Spleen (tissue), 11 donors: ENCODE data around the gene ADCK1. TPM values are rescaled to one million over a fixed set of nuclear protein-coding genes. Genes with fewer than 3 reads are reported as not detected.
"Not testable (repeated sequence)": the region's sequence is repeated elsewhere in the genome, so short reads cannot be mapped to it uniquely, and the experiment has no call there.

ENCODE experiments used
- DNase-seq: peaks from one replicate; pipeline ENCODE4 v3.0.0-alpha.2; 2020
- H3K27ac ChIP-seq, 8 donors: fragments of 200-600 bp; sonication (generic) in 7 of 8; 1 replicate in 4 of 8; 2 replicates in 4 of 8; pipeline versions ENCODE4 v1.5.0 to v1.8.0; 2016 to 2021; ENCODE audit warnings: inconsistent platforms in 4 of 8, mild to moderate bottlenecking in 4 of 8, moderate library complexity in 1 of 8
- H3K27me3 ChIP-seq, 7 donors: fragments of 200-600 bp; sonication (generic) in 6 of 7; replicated peaks in 1 of 7; 1 replicate in 4 of 7; 2 replicates in 3 of 7; pipeline versions ENCODE4 v1.5.0 to v1.8.0; 2016 to 2021; ENCODE audit warnings: inconsistent platforms in 3 of 7, mild to moderate bottlenecking in 1 of 7
- H3K36me3 ChIP-seq, 6 donors: fragments of 200-600 bp; sonication (generic) in 5 of 6; 1 replicate in 4 of 6; 2 replicates in 2 of 6; pipeline versions ENCODE4 v1.5.0 to v1.8.0; 2016 to 2021; ENCODE audit warnings: inconsistent platforms in 2 of 6
- H3K4me1 ChIP-seq, 6 donors: fragments of 200-600 bp; sonication (generic) in 5 of 6; 1 replicate in 3 of 6; 2 replicates in 3 of 6; pipeline versions ENCODE4 v1.5.0 to v1.8.0; 2016 to 2021; ENCODE audit warnings: inconsistent platforms in 3 of 6
- H3K4me3 ChIP-seq, 8 donors: fragments of 200-600 bp; sonication (generic) in 7 of 8; 1 replicate in 4 of 8; 2 replicates in 4 of 8; pipeline versions ENCODE4 v1.5.0 to v1.8.0; 2016 to 2021; ENCODE audit warnings: inconsistent platforms in 4 of 8, mild to moderate bottlenecking in 4 of 8, moderate library complexity in 2 of 8
- H3K9me3 ChIP-seq, 8 donors: fragments of 200-600 bp; sonication (generic) in 7 of 8; 1 replicate in 4 of 8; 2 replicates in 4 of 8; pipeline versions ENCODE4 v1.5.0 to v1.8.0; 2016 to 2021; ENCODE audit warnings: inconsistent platforms in 4 of 8
- POLR2A ChIP-seq, 3 donors: fragments of 450-650 bp; IDR thresholded peaks; one replicate each; pipeline ENCODE4 v1.5.1; 2017; ENCODE audit warnings: antibody characterized with exemption in 3 of 3, mild to moderate bottlenecking in 1 of 3
- POLR2AphosphoS5 ChIP-seq, 3 donors: sonication (generic); formaldehyde crosslinking; IDR thresholded peaks; one replicate each; pipeline ENCODE4 v1.5.1; 2017; ENCODE audit warnings: antibody characterized with exemption in 3 of 3
- WGBS, 5 donors: extraction: QIAGEN DNeasy Blood & Tissue Kit in 3 of 5; methylation state at CpG; one replicate each; pipeline versions ENCODE4 v1.1.5 to v1.1.7; 2013 to 2018; 5-methylcytosine and 5-hydroxymethylcytosine counted together
- intact Hi-C: fragments of 100-400 bp; cut with DNase I; formaldehyde crosslinking; loops from one replicate; pipeline ENCODE4 v1.15.0; 2023; ENCODE audit warnings: low total_unique reads
- polyA plus RNA-seq, 3 donors: library from polyadenylated mRNA; stranded (reverse); fragments of 200-250 nt; gene quantifications; one replicate each; pipeline ENCODE4 v1.2.1, GENCODE V29; 2013
- total RNA-seq, 7 donors: library from RNA; depleted of rRNA in 3 of 7; stranded (reverse); fragments of >200 nt in 3 of 7; fragmentation: NEBNext Ultra II Directional in 4 of 7; extraction: Animal tissue kit (Norgen Biotek cat#: 25700) in 4 of 7; gene quantifications; one replicate each; pipeline versions ENCODE4 v1.1.0 to v1.2.1, GENCODE V29; 2016 to 2021
- TF ChIP-seq, protein P1 (sequence below), 11 experiments: fragments of 200-600 bp in 7 of 11; fragments of 450-650 bp in 4 of 11; sonication (generic) in 4 of 11; IDR thresholded peaks in 8 of 11; conservative IDR thresholded peaks in 3 of 11; 1 replicate in 7 of 11; 2 replicates in 4 of 11; pipeline versions ENCODE4 v1.4.0 to v1.8.0; 2016 to 2021; ENCODE audit warnings: antibody characterized with exemption in 11 of 11, inconsistent platforms in 4 of 11, mild to moderate bottlenecking in 1 of 11
- donor health status: healthy with polysubstance abuse.
- donor health status: DM: no; HTN: no; CAD: no; lungs with moderate emphysema.
- donor health status: DM: no; HTN: no; CAD: no.
- donor health status: Bipolar disorder and iron deficiency.
- donor health status: healthy.
- donor health status: DM: no; HTN: no; CAD: no.
- donor health status: DM: yes; HTN: yes; CAD: no.

Gene ADCK1
- total and polyA plus RNA-seq, 10 donors: 5.0 to 14.0 (median 9.0) TPM

DNA sequence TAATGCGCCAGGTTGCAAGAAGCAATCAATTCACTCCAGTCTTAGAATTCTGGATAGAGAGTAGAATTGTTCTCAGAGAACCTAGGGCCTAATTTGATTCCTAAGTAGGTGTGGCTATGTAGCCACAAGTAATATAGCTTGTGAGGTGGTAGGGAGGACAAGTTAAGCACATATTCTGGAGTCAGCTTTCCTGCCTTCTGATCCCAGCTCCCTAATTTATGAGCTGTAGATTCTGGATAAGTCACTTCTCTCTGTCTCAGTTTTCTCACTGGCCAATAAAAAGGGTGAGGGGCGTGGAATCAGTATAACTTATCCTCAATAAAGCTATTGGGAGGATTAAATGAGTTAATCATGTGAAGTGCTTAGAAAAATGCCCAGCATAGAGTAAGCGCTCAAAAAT, 35.9 kb upstream of the ADCK1 start:
- Histone ChIP-seq H3K36me3 (no peaks in the 10 kb centered on the region), H3K4me1 (peaks cover 11 to 30% (median 23%) of the 10 kb centered on the region in 6 donors), H3K27ac (no peak overlapping the region), H3K9me3 (no peaks in the 10 kb centered on the region), H3K4me3 (no peak overlapping the region), H3K27me3 (no peaks in the 10 kb centered on the region)
- 86 to 93% (median 88%) methylated on average over 3 of the region's 3 CpGs for whole genome bisulfite sequencing, 5 donors
- TF ChIP-seq, protein P1, sequence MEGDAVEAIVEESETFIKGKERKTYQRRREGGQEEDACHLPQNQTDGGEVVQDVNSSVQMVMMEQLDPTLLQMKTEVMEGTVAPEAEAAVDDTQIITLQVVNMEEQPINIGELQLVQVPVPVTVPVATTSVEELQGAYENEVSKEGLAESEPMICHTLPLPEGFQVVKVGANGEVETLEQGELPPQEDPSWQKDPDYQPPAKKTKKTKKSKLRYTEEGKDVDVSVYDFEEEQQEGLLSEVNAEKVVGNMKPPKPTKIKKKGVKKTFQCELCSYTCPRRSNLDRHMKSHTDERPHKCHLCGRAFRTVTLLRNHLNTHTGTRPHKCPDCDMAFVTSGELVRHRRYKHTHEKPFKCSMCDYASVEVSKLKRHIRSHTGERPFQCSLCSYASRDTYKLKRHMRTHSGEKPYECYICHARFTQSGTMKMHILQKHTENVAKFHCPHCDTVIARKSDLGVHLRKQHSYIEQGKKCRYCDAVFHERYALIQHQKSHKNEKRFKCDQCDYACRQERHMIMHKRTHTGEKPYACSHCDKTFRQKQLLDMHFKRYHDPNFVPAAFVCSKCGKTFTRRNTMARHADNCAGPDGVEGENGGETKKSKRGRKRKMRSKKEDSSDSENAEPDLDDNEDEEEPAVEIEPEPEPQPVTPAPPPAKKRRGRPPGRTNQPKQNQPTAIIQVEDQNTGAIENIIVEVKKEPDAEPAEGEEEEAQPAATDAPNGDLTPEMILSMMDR (IDR thresholded peaks at IDR 0.05 in 8 of 11, conservative IDR thresholded peaks at IDR 0.05 in 3 of 11): no peak
- TF ChIP-seq POLR2AphosphoS5 (IDR thresholded peaks at IDR 0.05): no peak
- TF ChIP-seq POLR2A (IDR thresholded peaks at IDR 0.05): no peak
- no peak for DNase-seq
- intact Hi-C loops: no loop called here

DNA sequence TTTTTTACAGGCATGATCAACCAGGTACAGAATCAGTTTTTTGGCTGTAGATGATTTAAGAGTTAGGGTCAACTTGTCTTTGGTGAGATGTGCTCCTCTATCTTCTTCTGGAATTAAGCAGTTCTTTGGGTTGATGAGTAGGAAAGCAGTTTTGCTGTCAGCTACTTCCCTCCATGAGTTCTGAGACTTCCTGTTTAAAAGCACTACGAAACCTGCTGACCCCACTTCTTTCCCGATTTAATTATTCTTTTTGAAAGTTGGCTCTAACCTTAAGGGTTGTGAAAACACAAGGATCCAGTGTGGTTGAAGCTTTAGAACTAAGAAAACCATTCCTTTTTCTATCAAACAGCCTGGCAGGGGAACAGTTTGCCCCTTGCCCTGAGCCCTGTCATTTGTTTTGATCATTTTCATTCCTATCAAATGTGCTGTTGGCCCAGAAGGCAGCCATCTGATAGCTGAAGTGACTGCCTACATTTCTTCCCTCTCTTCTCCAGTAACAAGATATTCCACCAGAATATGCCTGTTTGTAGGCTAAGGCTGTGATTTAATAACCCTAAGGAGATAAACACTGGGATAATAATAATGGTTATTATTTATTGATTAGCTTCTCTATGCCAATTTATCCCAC, 31.4 kb upstream of the ADCK1 start:
- intact Hi-C loops, H3K4me1 ChIP-seq: not testable (repeated sequence)
- 7 to 20% (median 12%) methylated on average over 2 of the region's 2 CpGs for WGBS, 5 donors

DNA sequence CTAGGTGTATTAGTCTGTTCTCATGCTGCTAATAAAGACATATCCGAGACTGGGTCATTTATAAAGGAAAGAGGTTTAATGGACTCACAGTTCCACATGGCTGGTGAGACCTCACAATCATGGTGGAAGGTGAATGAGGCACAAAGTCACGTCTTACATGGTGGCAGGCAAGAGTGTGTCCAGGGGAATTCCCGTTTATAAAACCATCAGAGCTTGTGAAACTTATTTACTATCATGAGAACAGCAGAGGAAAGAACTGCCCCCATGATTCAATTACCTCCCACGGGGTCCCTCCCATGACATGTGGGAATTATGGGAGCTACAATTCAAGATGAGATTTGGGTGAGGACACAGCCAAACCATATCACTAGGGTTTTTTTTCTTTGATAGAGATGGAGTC, 25.9 kb upstream of the ADCK1 start:
- H3K27ac ChIP-seq, intact Hi-C loops, H3K4me3 ChIP-seq, DNase-seq, H3K27me3 ChIP-seq, H3K36me3 ChIP-seq, H3K9me3 ChIP-seq, H3K4me1 ChIP-seq: not testable (repeated sequence)
- WGBS, 5 donors: 71 to 91% (median 82%) methylated on average over 4 of the region's 4 CpGs

More for the DNA sequence above, 31.4 kb upstream of the ADCK1 start:
- not testable (repeated sequence) for H3K9me3 ChIP-seq, DNase-seq, H3K36me3 ChIP-seq, H3K4me3 ChIP-seq, H3K27me3 ChIP-seq
- peak overlapping the region in 3 of 8 donors; percentile 11 to 50 (median 46) for H3K27ac ChIP-seq

DNA sequence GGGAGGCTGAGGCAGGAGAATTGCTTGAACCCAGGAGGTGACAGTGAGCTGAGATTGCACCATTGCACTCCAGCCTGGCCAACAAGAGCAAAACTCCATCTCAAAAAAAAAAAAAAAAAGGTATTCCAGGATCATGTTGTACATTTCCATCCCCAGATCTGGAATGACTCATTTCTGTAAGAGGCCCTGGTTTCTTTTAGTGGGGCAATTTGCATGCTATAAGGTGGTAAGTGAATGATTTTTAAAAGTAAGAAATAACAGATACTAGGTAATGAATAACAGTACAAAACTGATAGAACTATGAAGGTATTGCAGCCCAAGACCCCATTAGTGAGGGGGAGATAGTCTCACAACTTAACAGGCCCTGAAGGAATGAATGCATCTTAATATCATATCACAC, 17.7 kb upstream of the ADCK1 start:
- TF ChIP-seq, protein P1 (IDR thresholded peaks at IDR 0.05 in 8 of 11, conservative IDR thresholded peaks at IDR 0.05 in 3 of 11): no peak
- TF ChIP-seq POLR2A (IDR thresholded peaks at IDR 0.05) (no peak), POLR2AphosphoS5 (IDR thresholded peaks at IDR 0.05) (no peak)

DNA sequence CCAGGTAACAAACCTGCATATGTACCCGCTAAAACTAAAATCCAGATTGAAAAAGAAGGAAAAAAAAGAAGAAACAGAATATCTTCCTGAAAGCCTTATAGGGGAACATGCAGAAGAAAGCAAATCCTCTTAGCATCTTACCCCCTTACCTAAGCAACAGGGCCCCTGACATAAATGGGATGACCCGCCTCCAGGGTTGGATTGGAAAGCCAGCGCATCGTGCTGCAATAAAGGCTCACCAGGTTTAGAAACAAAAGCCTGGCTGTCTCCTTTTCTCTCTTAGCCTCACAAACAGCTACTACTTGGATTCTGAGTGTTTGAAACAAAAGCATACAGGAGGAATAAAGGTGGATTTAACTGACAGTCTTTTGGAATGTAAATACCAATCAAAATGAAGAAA, 13.8 kb upstream of the ADCK1 start:
- no peak for TF ChIP-seq POLR2A (IDR thresholded peaks at IDR 0.05)
- TF ChIP-seq, protein P1 (IDR thresholded peaks at IDR 0.05 in 8 of 11, conservative IDR thresholded peaks at IDR 0.05 in 3 of 11): no peak
- no peak for TF ChIP-seq POLR2AphosphoS5 (IDR thresholded peaks at IDR 0.05)
- H3K27me3 ChIP-seq: peaks cover 0 to 5% (median 0%) of the 10 kb centered on the region in 7 donors
- no peak overlapping the region for H3K4me3 ChIP-seq
- no peaks in the 10 kb centered on the region for H3K4me1 ChIP-seq
- 41 to 63% (median 57%) methylated on average over 4 of the region's 4 CpGs for WGBS, 5 donors
- H3K9me3 ChIP-seq: no peaks in the 10 kb centered on the region
- intact Hi-C loops: no loop called here
- no peaks in the 10 kb centered on the region for H3K36me3 ChIP-seq
- DNase-seq: no peak
- no peak overlapping the region for H3K27ac ChIP-seq

More for the DNA sequence above, 17.7 kb upstream of the ADCK1 start:
- no peaks in the 10 kb centered on the region for H3K27me3 ChIP-seq
- H3K36me3 ChIP-seq: no peaks in the 10 kb centered on the region
- no peak overlapping the region for H3K27ac ChIP-seq
- no peaks in the 10 kb centered on the region for H3K4me1 ChIP-seq
- DNase-seq: no peak
- H3K4me3 ChIP-seq: no peak overlapping the region
- H3K9me3 ChIP-seq: no peaks in the 10 kb centered on the region
- intact Hi-C loops: no loop called here
